GM20000 (cell line): ENCODE results near the gene HIVEP1.

ENCODE experiments used
- DNase-seq: peaks from one replicate; pipeline ENCODE4 v3.0.0; 2012; ENCODE audit warnings: low spot score
- TF ChIP-seq, protein P1 (sequence below): IDR thresholded peaks from 2 replicates; pipeline ENCODE4 v1.5.1; 2012; ENCODE audit warnings: mild to moderate bottlenecking, control low read depth; ENCODE audit errors: extremely low read depth, missing control alignments

The HIVEP1 gene

GRCh38 chr6:12036766-12037165, 24.7 kb downstream of the HIVEP1 start:
- DNase-seq: no peak
- TF ChIP-seq, protein P1, sequence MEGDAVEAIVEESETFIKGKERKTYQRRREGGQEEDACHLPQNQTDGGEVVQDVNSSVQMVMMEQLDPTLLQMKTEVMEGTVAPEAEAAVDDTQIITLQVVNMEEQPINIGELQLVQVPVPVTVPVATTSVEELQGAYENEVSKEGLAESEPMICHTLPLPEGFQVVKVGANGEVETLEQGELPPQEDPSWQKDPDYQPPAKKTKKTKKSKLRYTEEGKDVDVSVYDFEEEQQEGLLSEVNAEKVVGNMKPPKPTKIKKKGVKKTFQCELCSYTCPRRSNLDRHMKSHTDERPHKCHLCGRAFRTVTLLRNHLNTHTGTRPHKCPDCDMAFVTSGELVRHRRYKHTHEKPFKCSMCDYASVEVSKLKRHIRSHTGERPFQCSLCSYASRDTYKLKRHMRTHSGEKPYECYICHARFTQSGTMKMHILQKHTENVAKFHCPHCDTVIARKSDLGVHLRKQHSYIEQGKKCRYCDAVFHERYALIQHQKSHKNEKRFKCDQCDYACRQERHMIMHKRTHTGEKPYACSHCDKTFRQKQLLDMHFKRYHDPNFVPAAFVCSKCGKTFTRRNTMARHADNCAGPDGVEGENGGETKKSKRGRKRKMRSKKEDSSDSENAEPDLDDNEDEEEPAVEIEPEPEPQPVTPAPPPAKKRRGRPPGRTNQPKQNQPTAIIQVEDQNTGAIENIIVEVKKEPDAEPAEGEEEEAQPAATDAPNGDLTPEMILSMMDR: no peak

- DNase-seq: no peak
- TF ChIP-seq, protein P1: no peak
Observed at GRCh38 chr6:12037798-12038197, 25.7 kb downstream of the HIVEP1 start.

GRCh38 chr6:12039540-12040459, 27.7 kb downstream of the HIVEP1 start:
- TF ChIP-seq, protein P1: no peak
- no peak for DNase-seq

- TF ChIP-seq, protein P1: no peak
- DNase-seq: peak; percentile 33
Observed at GRCh38 chr6:12047304-12047703, 35.2 kb downstream of the HIVEP1 start.

GRCh38 chr6:12047792-12048432, 35.8 kb downstream of the HIVEP1 start:
- TF ChIP-seq, protein P1: no peak
- DNase-seq: no peak

- TF ChIP-seq, protein P1: no peak
- no peak for DNase-seq
Observed at GRCh38 chr6:12048609-12049008, 36.5 kb downstream of the HIVEP1 start.

GRCh38 chr6:12049165-12049564, 37.1 kb downstream of the HIVEP1 start:
- peak; percentile 41 for DNase-seq

More at GRCh38 chr6:12049165-12049564, 37.1 kb downstream of the HIVEP1 start:
- TF ChIP-seq, protein P1: no peak
